DOHH2 (cell line): Measurements from ENCODE around the gene HAPLN3.

Experiments used
- EZH2phosphoT487 ChIP-seq: fragments of 200-600 bp; sonication (generic); IDR thresholded peaks from 2 replicates; pipeline ENCODE4 v1.6.1; 2017; ENCODE audit warnings: borderline replicate concordance, mild to moderate bottlenecking, antibody characterized with exemption, low read length, moderate library complexity, mixed read lengths
- TF ChIP-seq, protein P1 (sequence below): fragments of 200-600 bp; sonication (generic); IDR thresholded peaks from one replicate; pipeline ENCODE4 v1.5.1; 2014; ENCODE audit warnings: antibody characterized with exemption, mild to moderate bottlenecking, low read depth, low read length; ENCODE audit not compliant: poor library complexity, severe bottlenecking

DNA sequence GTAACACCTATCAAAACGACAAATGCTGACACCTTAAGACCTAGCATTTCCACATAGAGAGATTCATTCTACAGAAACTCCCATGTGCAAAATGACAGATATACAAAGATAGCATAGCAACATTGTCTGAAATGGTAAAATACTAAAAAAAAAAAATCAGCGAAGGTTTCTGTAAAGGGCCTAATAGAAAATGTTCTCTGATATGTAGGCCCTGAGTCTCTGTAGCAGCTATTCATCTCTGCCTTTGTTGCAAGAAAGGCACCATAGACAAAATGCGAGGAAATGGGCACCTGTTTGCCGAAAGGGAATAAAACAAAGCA, 18.5 kb upstream of the HAPLN3 start:
- TF ChIP-seq, protein P1, sequence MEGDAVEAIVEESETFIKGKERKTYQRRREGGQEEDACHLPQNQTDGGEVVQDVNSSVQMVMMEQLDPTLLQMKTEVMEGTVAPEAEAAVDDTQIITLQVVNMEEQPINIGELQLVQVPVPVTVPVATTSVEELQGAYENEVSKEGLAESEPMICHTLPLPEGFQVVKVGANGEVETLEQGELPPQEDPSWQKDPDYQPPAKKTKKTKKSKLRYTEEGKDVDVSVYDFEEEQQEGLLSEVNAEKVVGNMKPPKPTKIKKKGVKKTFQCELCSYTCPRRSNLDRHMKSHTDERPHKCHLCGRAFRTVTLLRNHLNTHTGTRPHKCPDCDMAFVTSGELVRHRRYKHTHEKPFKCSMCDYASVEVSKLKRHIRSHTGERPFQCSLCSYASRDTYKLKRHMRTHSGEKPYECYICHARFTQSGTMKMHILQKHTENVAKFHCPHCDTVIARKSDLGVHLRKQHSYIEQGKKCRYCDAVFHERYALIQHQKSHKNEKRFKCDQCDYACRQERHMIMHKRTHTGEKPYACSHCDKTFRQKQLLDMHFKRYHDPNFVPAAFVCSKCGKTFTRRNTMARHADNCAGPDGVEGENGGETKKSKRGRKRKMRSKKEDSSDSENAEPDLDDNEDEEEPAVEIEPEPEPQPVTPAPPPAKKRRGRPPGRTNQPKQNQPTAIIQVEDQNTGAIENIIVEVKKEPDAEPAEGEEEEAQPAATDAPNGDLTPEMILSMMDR: no peak
- no peak for TF ChIP-seq EZH2phosphoT487
